NCI-H524 (cell line): Measurements from ENCODE around the gene ANKRD24.
"Not testable (repeated sequence)": the region's sequence is repeated elsewhere in the genome, so short reads cannot be mapped to it uniquely, and the experiment has no call there.

Experiments used
- DNase-seq, 2 experiments: peaks; one replicate each; lab custom pipeline; 2025; lab: John Stamatoyannopoulos, UW

ANKRD24 gene

GRCh38 chr19:4182084-4182810 lies at the start of gene ANKRD24, which contains the start of gene SIRT6:
TSS of gene ANKRD24 (plus strand) at chr19:4182689. CDS start at chr19:4186426, 3,737 bp downstream.
TSS of gene SIRT6 (minus strand) at chr19:4182563. CDS start at chr19:4182539, 24 bp downstream.
- DNase-seq: peak; percentile 84 to 97

GRCh38 chr19:4134351-4134750 lies 48.1 kb upstream of the ANKRD24 start:
- DNase-seq: no peak

GRCh38 chr19:4135386-4135785 lies 47.1 kb upstream of the ANKRD24 start:
- DNase-seq: not testable (repeated sequence)

- no peak for DNase-seq
Measured at GRCh38 chr19:4136680-4137088, 45.8 kb upstream of the ANKRD24 start.

GRCh38 chr19:4138445-4138844 lies 44.0 kb upstream of the ANKRD24 start:
- DNase-seq: no peak

GRCh38 chr19:4139614-4140236 lies 42.8 kb upstream of the ANKRD24 start:
- peak; percentile 50 to 78 for DNase-seq

GRCh38 chr19:4140237-4140711 lies 42.2 kb upstream of the ANKRD24 start:
- DNase-seq: peak; percentile 52 to 76

- DNase-seq: not testable (repeated sequence)
Measured at GRCh38 chr19:4142916-4143315, 39.6 kb upstream of the ANKRD24 start.

GRCh38 chr19:4144666-4145249 lies 37.7 kb upstream of the ANKRD24 start:
- DNase-seq: no peak

- DNase-seq: no peak
Measured at GRCh38 chr19:4149518-4150288, 32.8 kb upstream of the ANKRD24 start.

GRCh38 chr19:4151623-4152022 lies 30.9 kb upstream of the ANKRD24 start:
- no peak for DNase-seq

GRCh38 chr19:4152241-4152998 lies 30.1 kb upstream of the ANKRD24 start:
- DNase-seq: no peak

- DNase-seq: peak in 1 of 2 experiments; percentile 33
Measured at GRCh38 chr19:4154571-4155312, 27.7 kb upstream of the ANKRD24 start.

GRCh38 chr19:4157164-4157563 lies 25.3 kb upstream of the ANKRD24 start:
- DNase-seq: no peak

- not testable (repeated sequence) for DNase-seq
Measured at GRCh38 chr19:4157971-4158370, 24.5 kb upstream of the ANKRD24 start.

- DNase-seq: no peak
Measured at GRCh38 chr19:4161415-4162077, 20.9 kb upstream of the ANKRD24 start.

GRCh38 chr19:4164262-4164661 lies 18.2 kb upstream of the ANKRD24 start:
- no peak for DNase-seq

- DNase-seq: no peak
Measured at GRCh38 chr19:4171676-4172075, 10.8 kb upstream of the ANKRD24 start.

- DNase-seq: peak; percentile 32 to 63
Measured at GRCh38 chr19:4172861-4173473, 9.5 kb upstream of the ANKRD24 start.
